ENCODE data around the gene RAB33B. TPM values are rescaled to one million over a fixed set of nuclear protein-coding genes. Genes with fewer than 3 reads are reported as not detected.

The RAB33B gene
- total RNA-seq, 1 donor from 2014 or later, result 53.0 TPM

GRCh38 chr4:139503622-139504166, 49.8 kb downstream of the RAB33B start:
- DNase-seq (ENCODE audit: low spot score in 2 of 2) (no peak), FAIRE-seq (no peak)

GRCh38 chr4:139506774-139507173, 52.9 kb downstream of the RAB33B start:
- DNase-seq (ENCODE audit: low spot score in 2 of 2) (no peak), FAIRE-seq (no peak)

DNA sequence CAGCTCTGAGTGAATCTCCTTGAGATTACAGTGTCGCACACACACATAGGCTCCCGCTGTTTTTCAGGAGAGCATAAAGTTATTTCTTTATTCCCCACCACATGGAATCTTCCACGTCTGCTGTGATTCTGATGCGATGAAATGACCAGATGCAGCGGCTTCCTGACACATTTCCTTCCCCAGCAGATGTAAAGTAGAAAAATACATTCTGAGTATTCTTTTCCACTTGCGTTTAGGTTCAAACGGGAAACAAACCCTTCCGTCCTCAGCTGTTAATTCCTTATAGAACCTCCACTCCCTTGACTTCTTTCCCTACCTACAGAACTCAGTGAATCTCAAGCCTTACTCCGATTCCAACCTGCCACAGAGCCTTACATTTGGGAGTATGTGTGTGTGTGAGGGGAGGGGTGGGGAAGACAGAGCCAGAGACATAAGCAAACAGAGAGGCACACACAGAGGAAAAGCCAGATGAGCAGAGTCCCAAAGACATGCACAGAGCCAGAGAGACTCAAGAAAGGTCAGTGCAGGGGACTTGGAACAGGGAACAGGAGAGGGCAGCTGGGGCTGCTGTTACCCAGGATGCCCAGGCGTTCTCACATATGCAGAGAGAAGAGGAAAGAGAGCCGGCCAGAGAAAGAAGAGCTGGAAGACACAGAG, 54.8 kb downstream of the RAB33B start:
- FAIRE-seq, result no peak
- DNase-seq (ENCODE audit: low spot score in 2 of 2), result no peak

DNA sequence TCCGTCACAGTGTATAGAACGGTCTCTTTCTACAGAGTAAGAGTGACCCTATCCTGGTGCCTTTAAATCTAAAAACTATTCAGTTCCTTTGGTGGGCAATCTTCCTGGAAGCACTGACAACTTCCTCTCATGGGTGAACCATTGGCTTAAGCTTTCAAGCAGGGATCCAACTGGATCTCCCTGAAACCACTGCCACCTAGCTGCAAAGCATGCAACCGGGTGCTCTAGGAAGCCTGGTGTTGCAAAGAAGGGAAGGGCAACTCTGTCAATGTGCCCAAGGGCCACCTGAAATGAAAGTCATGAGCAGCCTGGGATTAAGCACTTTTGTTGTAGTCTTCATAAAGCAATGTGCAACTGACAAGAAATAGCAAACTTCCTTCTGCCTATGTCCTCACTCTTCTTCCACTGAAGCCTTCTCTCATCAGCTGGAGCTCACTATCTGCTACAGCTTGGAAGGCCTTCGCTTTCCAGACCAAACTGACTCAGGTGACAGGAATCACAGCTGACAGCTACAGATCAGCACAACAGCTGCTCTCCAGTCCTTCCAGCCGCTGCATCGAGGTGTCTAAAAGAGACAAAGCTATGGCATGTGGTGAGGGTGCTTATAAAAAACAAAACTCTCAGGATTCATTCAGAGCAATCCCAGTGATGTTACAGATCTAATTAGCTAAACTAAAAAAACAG, 55.9 kb downstream of the RAB33B start:
- FAIRE-seq (no peak), DNase-seq (ENCODE audit: low spot score in 2 of 2) (peak in 1 of 2 donors; percentile 19)

DNA sequence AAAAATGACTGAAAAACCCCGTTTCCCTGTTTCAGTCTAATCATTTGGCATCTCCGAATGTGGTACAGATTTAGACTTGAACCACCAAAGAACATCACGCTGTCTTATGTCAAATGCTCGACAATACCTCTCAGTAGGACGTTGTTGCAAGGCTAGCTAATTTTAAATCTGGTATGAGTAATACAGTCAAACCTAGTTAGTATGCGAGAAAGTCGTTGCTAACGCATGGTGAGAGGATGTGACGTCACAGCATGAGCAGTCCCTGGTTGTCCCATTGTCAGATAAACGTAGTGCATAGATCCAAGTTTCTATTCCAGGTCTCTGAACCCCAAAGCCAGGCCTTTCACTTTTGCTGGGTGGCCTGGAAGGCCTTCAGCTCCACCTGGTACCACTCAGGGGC, 57.4 kb downstream of the RAB33B start:
- FAIRE-seq (no peak), DNase-seq (ENCODE audit: low spot score in 2 of 2) (peak in 1 of 2 donors; percentile 30)

DNA sequence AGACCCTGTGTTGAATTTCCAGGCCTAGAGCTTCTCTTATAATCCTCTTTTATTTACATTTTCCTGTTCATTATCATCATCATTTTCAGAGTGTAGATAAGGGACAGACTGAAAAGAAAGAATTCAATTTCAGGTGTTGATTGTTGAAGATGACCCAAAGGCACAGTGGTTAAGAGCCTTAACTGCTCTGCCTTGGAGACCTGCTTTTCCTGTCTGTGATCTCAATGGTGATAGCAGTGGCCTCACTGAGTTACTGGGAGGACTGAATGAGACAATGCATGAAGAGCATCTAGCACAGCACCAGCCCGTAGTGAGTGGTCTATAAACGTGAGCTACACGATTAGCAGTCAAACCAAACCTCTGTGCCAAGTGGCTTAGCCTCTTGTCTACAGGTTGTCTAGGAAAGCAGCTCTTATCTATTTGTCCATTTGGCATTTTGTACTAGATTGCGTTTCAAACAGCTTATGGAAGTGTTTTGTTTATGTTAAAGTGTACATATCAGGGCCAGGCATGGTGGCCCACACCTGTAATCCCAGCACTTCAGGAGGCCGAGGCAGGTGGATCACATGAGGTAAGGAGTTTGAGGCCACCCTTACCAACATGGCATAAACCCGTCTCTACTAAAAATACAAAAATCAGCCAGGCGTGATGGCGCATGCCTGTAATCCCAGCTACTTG, 60.6 kb downstream of the RAB33B start:
- no peak for FAIRE-seq

DNA sequence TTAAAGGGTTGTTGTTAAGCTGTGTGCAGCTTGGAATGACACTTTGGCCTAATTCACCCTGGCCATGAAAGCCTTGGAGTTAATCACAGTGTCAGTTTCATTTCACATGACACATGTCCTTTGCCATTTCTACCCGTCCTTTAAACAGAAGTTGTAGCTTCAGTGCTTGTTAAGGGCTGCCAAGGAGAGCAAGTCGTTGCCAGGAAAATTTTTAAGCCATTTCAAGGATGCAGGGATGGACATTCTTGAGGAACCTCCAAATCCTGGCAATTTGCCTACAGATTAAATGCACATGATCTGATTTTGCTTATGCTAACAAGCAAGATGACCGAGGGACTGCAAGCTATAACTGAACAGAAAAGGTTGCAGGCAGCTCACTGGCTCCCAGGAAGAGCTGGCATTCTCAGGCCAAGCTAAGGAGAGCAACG, 61.6 kb downstream of the RAB33B start:
- DNase-seq (ENCODE audit: low spot score in 2 of 2), result no peak

More for the DNA sequence above, 60.6 kb downstream of the RAB33B start:
- DNase-seq (ENCODE audit: low spot score in 2 of 2), result no peak

DNA sequence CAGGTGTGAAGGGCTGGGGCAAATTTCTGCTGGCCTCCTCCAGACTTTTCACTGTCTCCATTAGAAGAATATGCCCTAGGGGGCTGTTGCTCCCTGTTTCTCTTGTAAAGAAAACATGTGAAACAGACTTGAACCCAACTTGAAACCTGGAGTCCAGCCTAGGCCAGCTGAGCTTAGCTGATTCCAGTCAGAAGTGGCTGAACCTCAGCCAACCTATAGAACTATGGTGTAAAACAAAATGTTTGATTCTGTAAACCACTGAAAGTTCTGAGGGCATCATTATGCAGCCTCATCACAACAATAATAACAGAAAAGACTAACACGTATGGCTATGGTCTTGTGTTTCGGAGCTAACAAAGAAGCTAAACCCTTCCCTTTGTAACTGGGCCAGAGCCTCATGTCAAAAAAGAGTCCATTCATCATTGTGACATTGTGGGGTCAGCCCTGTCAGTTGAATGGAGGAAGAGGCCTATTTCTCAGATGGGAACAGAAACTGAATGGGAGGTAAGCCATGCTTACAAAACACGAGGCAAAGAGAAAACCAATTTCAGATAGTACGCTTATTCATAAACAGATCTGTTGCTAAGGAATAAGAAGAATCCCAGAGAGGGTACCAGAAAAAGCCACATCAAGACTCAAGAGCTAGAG, 68.0 kb downstream of the RAB33B start:
- DNase-seq (ENCODE audit: low spot score in 2 of 2) (peak in 1 of 2 donors; percentile 12), FAIRE-seq (peak; percentile 72)

More for the DNA sequence above, 61.6 kb downstream of the RAB33B start:
- no peak for FAIRE-seq

- FAIRE-seq, result no peak
- DNase-seq (ENCODE audit: low spot score in 2 of 2), result no peak
Measured at GRCh38 chr4:139522457-139522856, 68.5 kb downstream of the RAB33B start.

DNA sequence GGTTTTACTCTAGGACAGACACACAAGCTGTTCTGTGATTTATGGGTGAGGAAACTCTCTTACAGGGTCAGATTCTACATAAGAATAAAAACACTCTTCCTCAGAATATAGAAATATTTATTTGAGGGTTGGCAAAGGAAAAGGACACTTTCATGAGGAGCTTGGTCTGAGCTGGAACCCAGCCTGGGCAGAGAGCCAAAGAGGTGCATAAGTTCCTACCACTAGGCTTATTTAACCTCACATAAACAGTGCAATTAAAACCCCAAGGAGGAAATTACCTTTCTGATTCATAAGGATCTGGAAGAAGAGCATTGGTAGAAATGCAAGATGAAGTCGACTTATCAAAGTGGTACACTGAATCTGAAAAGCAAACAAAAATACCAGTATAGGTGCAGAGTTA, 69.2 kb downstream of the RAB33B start:
- DNase-seq (ENCODE audit: low spot score in 2 of 2), result no peak
- no peak for FAIRE-seq

- FAIRE-seq (no peak), DNase-seq (ENCODE audit: low spot score in 2 of 2) (no peak)
Measured at GRCh38 chr4:139524062-139524631, 70.2 kb downstream of the RAB33B start.

- FAIRE-seq (no peak), DNase-seq (ENCODE audit: low spot score in 2 of 2) (no peak)
Measured at GRCh38 chr4:139525414-139525813, 71.5 kb downstream of the RAB33B start.

Small RNA genes within 50 kb of the gene (small RNA-seq; reads per million reads assigned to genes)
- gene RF01225, result not detected

Other genes with a start within 250 kb of the RAB33B start
- gene MGARP, start 173.9 kb upstream of the RAB33B start, total RNA-seq, result 0.82 TPM
- gene NAA15, start 152.6 kb upstream of the RAB33B start, total RNA-seq, result 41.6 TPM
- gene NDUFC1, start 151.6 kb upstream of the RAB33B start, total RNA-seq, result 32.2 TPM
- gene SETD7, start 102.1 kb downstream of the RAB33B start, total RNA-seq, result 28.5 TPM
- 4.1 TPM for gene MGST2, start 211.7 kb downstream of the RAB33B start, total RNA-seq